ENCODE measurements around the gene TSPAN1.

TSPAN1 gene

GRCh38 chr1:46166521-46167462 lies 8.1 kb upstream of the TSPAN1 start:
- no peak for DNase-seq

- no peak for DNase-seq
Measured at GRCh38 chr1:46168477-46168876, 6.4 kb upstream of the TSPAN1 start.

- no peak for DNase-seq
Measured at GRCh38 chr1:46169811-46170454, 5.0 kb upstream of the TSPAN1 start.

- DNase-seq = no peak
Measured at GRCh38 chr1:46171351-46171750, 3.5 kb upstream of the TSPAN1 start.

- no peak for DNase-seq
Measured at GRCh38 chr1:46171871-46172270, 3.0 kb upstream of the TSPAN1 start.

- DNase-seq = no peak
Measured at GRCh38 chr1:46172321-46172720, 2.6 kb upstream of the TSPAN1 start.

GRCh38 chr1:46173361-46173856 lies 1.5 kb upstream of the TSPAN1 start:
- no peak for DNase-seq

GRCh38 chr1:46175243-46175642 lies 356 bp downstream of the TSPAN1 start:
- DNase-seq = no peak

GRCh38 chr1:46176211-46176865 lies 1.5 kb downstream of the TSPAN1 start, which contains the start of gene P3R3URF:
TSS of gene P3R3URF (minus strand) at chr1:46176488. CDS start at chr1:46176471, 17 bp downstream.
- DNase-seq = no peak

GRCh38 chr1:46179138-46180081 lies 4.5 kb downstream of the TSPAN1 start:
- DNase-seq = peak; percentile 77 to 87

GRCh38 chr1:46180082-46180616 lies 5.3 kb downstream of the TSPAN1 start:
- peak in 1 of 2 donors; percentile 24 for DNase-seq

GRCh38 chr1:46181343-46182260 lies 6.7 kb downstream of the TSPAN1 start:
- DNase-seq = no peak

GRCh38 chr1:46183079-46183847 lies 8.4 kb downstream of the TSPAN1 start:
- no peak for DNase-seq

- DNase-seq = no peak
Measured at GRCh38 chr1:46183926-46184557, 9.2 kb downstream of the TSPAN1 start.

- DNase-seq = no peak
Measured at GRCh38 chr1:46184920-46185658, 10.2 kb downstream of the TSPAN1 start.

GRCh38 chr1:46186076-46186475 lies 11.2 kb downstream of the TSPAN1 start:
- no peak for DNase-seq

GRCh38 chr1:46187106-46187869 lies 12.4 kb downstream of the TSPAN1 start:
- DNase-seq = no peak

Measured in hippocampal formation (tissue), 2 donors.